ENCODE data around the gene SALL2.

The SALL2 gene

DNA sequence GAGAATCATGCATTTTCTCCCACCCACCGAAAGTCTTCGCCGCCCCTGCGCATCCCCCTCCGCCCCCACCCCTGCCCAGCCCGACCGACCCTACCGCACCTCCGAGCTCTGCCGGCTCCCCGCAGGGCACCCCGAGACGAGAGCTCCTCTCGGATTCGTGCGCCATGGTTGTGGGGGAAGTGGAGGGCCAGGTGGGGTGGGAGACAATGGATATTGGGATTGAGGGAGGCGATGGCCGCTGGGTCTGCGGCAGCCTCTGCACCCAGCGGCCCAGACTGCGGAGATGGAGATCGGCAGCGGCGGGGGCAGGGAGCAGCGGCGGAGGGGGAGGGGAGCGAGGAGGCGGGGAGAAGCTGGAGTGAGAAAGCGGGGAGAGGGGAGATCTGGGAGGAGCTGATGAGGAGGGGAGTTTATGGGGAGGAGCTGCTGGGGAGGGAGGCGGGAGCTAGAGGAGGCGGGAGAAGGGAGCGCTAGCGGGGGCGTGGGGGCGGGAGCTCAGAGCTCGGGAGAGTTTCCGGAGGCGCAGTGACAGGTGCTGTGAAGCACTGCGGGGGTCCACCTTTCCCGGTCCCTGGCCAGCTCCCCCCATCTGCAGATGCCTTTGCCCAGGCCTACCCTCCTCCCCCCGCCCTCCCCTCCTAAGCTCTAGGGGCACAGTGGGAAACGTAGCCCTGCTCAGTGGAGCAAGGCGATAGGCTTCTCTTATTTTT is at the start of gene SALL2:
TSS of gene SALL2 (minus strand) at position 385 of the 710 bp plus-strand sequence. CDS start at position 166, 219 bp downstream.
- TF ChIP-seq YY1 (IDR thresholded peaks at IDR 0.05; ENCODE audit: insufficient read depth, insufficient read length) = no peak
- TF ChIP-seq ZNF274 (IDR thresholded peaks at IDR 0.05; ENCODE audit: low read depth, low read length) = no peak
- no peak for TF ChIP-seq SUZ12 (IDR thresholded peaks at IDR 0.05; ENCODE audit: extremely low read depth, insufficient read depth, insufficient read length)
- peak; percentile 90 for DNase-seq (ENCODE audit: low read depth, low spot score)
- H3K9me3 ChIP-seq (ENCODE audit: insufficient read depth, low read length) = no peaks in the 10 kb centered on the region
- H3K4me3 ChIP-seq (ENCODE audit: insufficient read length, low read depth) = peak within 1 kb of the TSS; percentile 60
- no peaks in the 10 kb centered on the region for H3K27me3 ChIP-seq (ENCODE audit: insufficient read depth, insufficient read length)
- peaks cover 37% of the 10 kb centered on the region for H3K36me3 ChIP-seq (ENCODE audit: insufficient read depth, insufficient read length, low read length)
- H3K9ac ChIP-seq (ENCODE audit: insufficient read length, low read depth) = peak within 1 kb of the TSS; percentile 82
- peaks cover 21% of the 10 kb centered on the region for H3K4me1 ChIP-seq (ENCODE audit: insufficient read depth, insufficient read length)

DNA sequence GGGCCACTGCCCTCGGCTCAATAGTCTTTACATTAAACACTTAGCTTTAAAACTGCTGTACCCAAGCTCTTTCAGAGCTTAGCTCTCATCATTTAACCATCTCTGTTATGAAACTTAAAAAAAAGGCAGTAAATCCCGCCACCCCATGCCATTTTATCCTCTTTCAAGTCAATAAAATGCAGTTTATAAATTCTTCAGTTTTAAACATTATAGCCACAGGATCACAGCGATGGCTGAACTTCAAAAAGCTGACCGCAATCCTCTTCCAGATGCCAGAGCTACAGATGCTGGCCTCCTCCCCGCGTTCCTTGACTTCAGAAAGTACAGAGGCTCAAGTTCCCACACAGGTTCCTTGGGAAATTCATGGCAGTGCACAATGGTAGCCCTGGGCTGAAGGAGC is 49.5 kb upstream of the SALL2 start:
- DNase-seq (ENCODE audit: low read depth, low spot score) = no peak
- Histone ChIP-seq H3K4me3 (ENCODE audit: insufficient read length, low read depth) (no peak overlapping the region), H3K36me3 (ENCODE audit: insufficient read depth, insufficient read length, low read length) (no peaks in the 10 kb centered on the region), H3K4me1 (ENCODE audit: insufficient read depth, insufficient read length) (no peaks in the 10 kb centered on the region), H3K9me3 (ENCODE audit: insufficient read depth, low read length) (no peaks in the 10 kb centered on the region), H3K27me3 (ENCODE audit: insufficient read depth, insufficient read length) (no peaks in the 10 kb centered on the region), H3K9ac (ENCODE audit: insufficient read length, low read depth) (no peak overlapping the region)
- TF ChIP-seq SUZ12 (IDR thresholded peaks at IDR 0.05; ENCODE audit: extremely low read depth, insufficient read depth, insufficient read length) = no peak
- no peak for TF ChIP-seq YY1 (IDR thresholded peaks at IDR 0.05; ENCODE audit: insufficient read depth, insufficient read length)
- TF ChIP-seq ZNF274 (IDR thresholded peaks at IDR 0.05; ENCODE audit: low read depth, low read length) = no peak

DNA sequence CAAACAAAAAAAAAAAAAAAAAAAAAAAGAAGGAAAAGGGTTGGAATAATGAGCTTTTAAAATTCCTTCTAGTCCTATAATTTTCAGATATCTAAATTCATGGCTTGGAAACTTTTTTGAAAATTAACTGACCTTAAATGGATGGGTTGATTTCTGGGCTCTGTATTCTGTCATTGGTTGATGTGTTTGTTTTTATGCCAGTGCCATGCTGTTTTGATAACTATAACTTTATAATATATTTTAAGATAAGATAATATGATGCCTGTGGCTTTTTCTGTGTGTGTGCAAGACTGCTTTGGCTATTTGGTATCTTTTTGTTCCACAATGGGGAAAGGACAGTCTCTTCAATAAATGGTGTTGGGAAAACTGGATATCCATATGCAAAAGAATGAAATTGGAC is 46.5 kb upstream of the SALL2 start:
- TF ChIP-seq YY1 (IDR thresholded peaks at IDR 0.05; ENCODE audit: insufficient read depth, insufficient read length) = no peak
- no peak for TF ChIP-seq ZNF274 (IDR thresholded peaks at IDR 0.05; ENCODE audit: low read depth, low read length)
- TF ChIP-seq SUZ12 (IDR thresholded peaks at IDR 0.05; ENCODE audit: extremely low read depth, insufficient read depth, insufficient read length) = no peak
- Histone ChIP-seq H3K9me3 (ENCODE audit: insufficient read depth, low read length) (no peaks in the 10 kb centered on the region), H3K4me3 (ENCODE audit: insufficient read length, low read depth) (no peak overlapping the region), H3K27me3 (ENCODE audit: insufficient read depth, insufficient read length) (no peaks in the 10 kb centered on the region), H3K36me3 (ENCODE audit: insufficient read depth, insufficient read length, low read length) (no peaks in the 10 kb centered on the region), H3K9ac (ENCODE audit: insufficient read length, low read depth) (no peak overlapping the region), H3K4me1 (ENCODE audit: insufficient read depth, insufficient read length) (no peaks in the 10 kb centered on the region)
- DNase-seq (ENCODE audit: low read depth, low spot score) = no peak

DNA sequence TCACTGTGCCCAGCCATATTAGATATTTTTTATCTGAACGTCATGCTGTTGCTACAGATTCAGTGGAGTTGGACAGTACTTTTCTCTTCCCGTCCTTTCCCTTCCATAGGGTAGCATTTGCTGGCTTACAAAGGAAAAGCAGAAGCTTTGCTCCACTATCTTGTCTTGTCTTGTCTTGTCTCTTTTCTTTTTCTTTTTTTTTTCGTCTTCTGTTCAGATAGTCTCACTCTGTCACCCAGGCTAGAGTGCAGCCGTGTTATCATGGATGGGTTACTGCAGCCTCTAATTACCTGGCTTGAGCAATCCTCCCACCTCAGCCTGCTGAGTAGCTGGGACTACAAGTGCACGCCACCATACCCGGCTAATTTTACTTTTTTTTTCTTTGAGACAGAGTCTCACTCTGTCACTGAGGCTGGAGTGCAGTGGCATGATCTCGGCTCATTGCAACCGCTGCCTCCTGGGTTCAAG is 32.6 kb upstream of the SALL2 start:
- no peaks in the 10 kb centered on the region for H3K27me3 ChIP-seq (ENCODE audit: insufficient read depth, insufficient read length)
- no peaks in the 10 kb centered on the region for H3K36me3 ChIP-seq (ENCODE audit: insufficient read depth, insufficient read length, low read length)
- no peak overlapping the region for H3K9ac ChIP-seq (ENCODE audit: insufficient read length, low read depth)
- no peak for TF ChIP-seq SUZ12 (IDR thresholded peaks at IDR 0.05; ENCODE audit: extremely low read depth, insufficient read depth, insufficient read length)
- no peak for TF ChIP-seq ZNF274 (IDR thresholded peaks at IDR 0.05; ENCODE audit: low read depth, low read length)
- DNase-seq (ENCODE audit: low read depth, low spot score) = no peak
- H3K9me3 ChIP-seq (ENCODE audit: insufficient read depth, low read length) = no peaks in the 10 kb centered on the region
- no peaks in the 10 kb centered on the region for H3K4me1 ChIP-seq (ENCODE audit: insufficient read depth, insufficient read length)
- H3K4me3 ChIP-seq (ENCODE audit: insufficient read length, low read depth) = no peak overlapping the region

DNA sequence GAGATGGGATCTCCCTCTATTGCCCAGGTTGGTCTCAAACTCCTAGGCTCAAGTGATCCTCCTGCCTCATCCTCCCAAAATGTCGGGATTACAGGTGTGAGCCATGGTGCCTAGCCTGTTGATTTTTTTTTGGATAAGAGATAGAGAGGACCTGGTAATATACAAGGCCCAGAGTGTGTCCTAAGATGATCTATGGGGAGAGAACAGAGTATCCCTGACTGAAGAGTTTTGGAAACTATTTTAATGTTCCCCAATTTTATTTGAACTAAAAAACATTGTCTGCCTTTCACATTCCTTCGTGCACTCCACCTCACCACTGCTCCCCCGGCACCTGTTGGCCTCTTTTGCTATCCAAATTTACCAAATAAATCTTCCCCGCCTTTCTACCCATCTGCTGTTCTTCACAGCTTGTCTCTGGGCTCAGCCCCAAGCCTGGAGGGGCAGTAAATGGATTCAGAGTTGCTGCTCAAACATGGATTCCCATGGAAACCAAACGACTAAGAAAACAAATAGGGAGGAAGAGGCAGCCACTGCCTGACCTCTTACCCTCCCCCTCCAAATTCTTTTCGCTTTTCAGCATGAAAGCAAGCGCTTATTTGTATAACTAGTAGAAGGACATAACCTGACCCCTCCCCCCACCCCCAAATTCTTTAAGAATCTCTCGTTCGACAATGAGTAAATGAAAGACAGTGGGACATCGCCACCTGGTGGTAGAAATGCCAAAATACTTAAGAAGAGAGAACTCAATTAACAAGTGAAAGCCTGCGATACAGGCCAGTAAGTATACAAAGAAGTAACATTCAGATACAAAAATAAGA is 31.1 kb upstream of the SALL2 start:
- DNase-seq (ENCODE audit: low read depth, low spot score) = peak; percentile 97
- H3K9me3 ChIP-seq (ENCODE audit: insufficient read depth, low read length) = no peaks in the 10 kb centered on the region
- H3K9ac ChIP-seq (ENCODE audit: insufficient read length, low read depth) = no peak overlapping the region
- TF ChIP-seq ZNF274 (IDR thresholded peaks at IDR 0.05; ENCODE audit: low read depth, low read length) = no peak
- no peak for TF ChIP-seq YY1 (IDR thresholded peaks at IDR 0.05; ENCODE audit: insufficient read depth, insufficient read length)
- TF ChIP-seq SUZ12 (IDR thresholded peaks at IDR 0.05; ENCODE audit: extremely low read depth, insufficient read depth, insufficient read length) = no peak
- H3K4me1 ChIP-seq (ENCODE audit: insufficient read depth, insufficient read length) = no peaks in the 10 kb centered on the region
- H3K27me3 ChIP-seq (ENCODE audit: insufficient read depth, insufficient read length) = no peaks in the 10 kb centered on the region
- H3K4me3 ChIP-seq (ENCODE audit: insufficient read length, low read depth) = no peak overlapping the region
- no peaks in the 10 kb centered on the region for H3K36me3 ChIP-seq (ENCODE audit: insufficient read depth, insufficient read length, low read length)

DNA sequence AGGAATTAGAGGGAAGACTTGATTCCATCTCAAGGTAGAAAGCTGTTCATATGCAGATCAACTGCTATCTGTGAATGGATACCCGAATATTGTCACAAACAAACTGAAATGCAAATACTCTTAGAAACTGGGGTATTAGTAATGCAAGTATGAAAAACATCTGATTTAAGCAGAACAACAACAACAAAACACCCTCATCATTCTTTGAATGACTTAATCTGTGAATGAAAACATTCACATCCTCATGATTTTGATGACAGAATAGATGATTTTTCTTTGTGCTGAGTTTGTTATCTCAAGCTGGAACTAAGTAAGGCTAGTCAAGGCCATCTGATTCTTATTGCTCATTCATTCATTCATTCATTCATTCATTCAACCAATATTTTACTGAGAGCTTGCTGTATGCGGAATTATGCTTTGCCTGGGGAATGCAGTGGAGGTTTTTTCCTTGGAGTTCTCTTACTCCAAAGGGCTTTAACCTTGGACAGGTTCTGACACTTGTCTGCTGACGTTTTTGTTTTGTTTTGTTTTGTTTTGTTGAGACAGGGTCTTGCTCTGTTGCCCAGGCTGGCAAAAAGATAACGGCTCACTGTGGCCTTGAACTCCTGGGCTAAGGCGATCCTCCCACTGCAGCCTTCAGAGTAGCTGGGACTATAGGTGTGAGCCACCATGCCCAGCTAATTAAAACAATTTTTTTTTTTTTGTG is 30.4 kb upstream of the SALL2 start:
- Histone ChIP-seq H3K4me1 (ENCODE audit: insufficient read depth, insufficient read length) (no peaks in the 10 kb centered on the region), H3K4me3 (ENCODE audit: insufficient read length, low read depth) (no peak overlapping the region), H3K9ac (ENCODE audit: insufficient read length, low read depth) (peak overlapping the region; percentile 38), H3K9me3 (ENCODE audit: insufficient read depth, low read length) (no peaks in the 10 kb centered on the region), H3K27me3 (ENCODE audit: insufficient read depth, insufficient read length) (no peaks in the 10 kb centered on the region), H3K36me3 (ENCODE audit: insufficient read depth, insufficient read length, low read length) (no peaks in the 10 kb centered on the region)
- no peak for DNase-seq (ENCODE audit: low read depth, low spot score)
- TF ChIP-seq ZNF274 (IDR thresholded peaks at IDR 0.05; ENCODE audit: low read depth, low read length) (no peak), SUZ12 (IDR thresholded peaks at IDR 0.05; ENCODE audit: extremely low read depth, insufficient read depth, insufficient read length) (no peak), YY1 (IDR thresholded peaks at IDR 0.05; ENCODE audit: insufficient read depth, insufficient read length) (no peak)
